Endothelial cell of umbilical vein (primary cell): ENCODE results near the gene KAZN. TPM values are rescaled to one million over a fixed set of nuclear protein-coding genes. Genes with fewer than 3 reads are reported as not detected.

Experiments used
- BruUV-seq: library from RNA; stranded (reverse); fragments of 400-500 nt; replicated peaks from 2 replicates; lab custom pipeline; 2021; lab: Mats Ljungman, UMichigan
- CTCF ChIA-PET: fragments of 300-600, 350-600 bp; sonication (Branson Sonifier 250); formaldehyde crosslinking; loops from one replicate; lab custom pipeline; 2021; ENCODE audit warnings: antibody characterized with exemption, inconsistent platforms; lab: Charles Lee
- POLR2A ChIA-PET: fragments of 300-600, 350-600 bp; sonication (Branson Sonifier 250); formaldehyde crosslinking; loops from one replicate; lab custom pipeline; 2021; ENCODE audit warnings: antibody characterized with exemption, inconsistent platforms; lab: Charles Lee
- DNase-seq: peaks from one replicate; pipeline ENCODE4 v3.0.0-alpha.2; 2011; ENCODE audit warnings: low read depth, low spot score
- FAIRE-seq: peaks from 2 replicates; lab custom pipeline; 2011; peaks lifted over from hg19 to GRCh38; lab: Jason Lieb, UNC
- H2AFZ ChIP-seq: 2 replicates; pipeline ENCODE4 v1.6.0; 2012; ENCODE audit warnings: low read depth, low read length, control low read depth, inconsistent platforms
- H3K27ac ChIP-seq: 2 replicates; pipeline ENCODE4 v1.5.1; 2011; ENCODE audit warnings: low read depth, mild to moderate bottlenecking, control low read depth, low read length, moderate library complexity; ENCODE audit not compliant: insufficient read depth
- H3K27me3 ChIP-seq, 2 experiments: 2 replicates each; pipeline versions ENCODE4 v1.6.0 to v1.6.1; 2011; ENCODE audit warnings: low read length in 2 of 2, mixed read lengths in 1 of 2; ENCODE audit not compliant: control insufficient read depth in 2 of 2, insufficient read depth in 2 of 2
- H3K36me3 ChIP-seq, 2 experiments: 2 replicates in 1 of 2; 3 replicates in 1 of 2; pipeline ENCODE4 v1.5.1; 2011; ENCODE audit warnings: low read length in 2 of 2, mild to moderate bottlenecking in 1 of 2, moderate library complexity in 1 of 2; ENCODE audit not compliant: control insufficient read depth in 2 of 2, insufficient read depth in 2 of 2; ENCODE audit errors: extremely low read depth in 1 of 2
- H3K4me1 ChIP-seq: 3 replicates; pipeline ENCODE4 v1.5.1; 2011; ENCODE audit warnings: mild to moderate bottlenecking, low read length; ENCODE audit not compliant: control insufficient read depth, insufficient read depth; ENCODE audit errors: extremely low read depth
- H3K4me2 ChIP-seq: 2 replicates; pipeline ENCODE4 v1.6.1; 2011; ENCODE audit warnings: low read length, control low read depth, mixed read lengths; ENCODE audit not compliant: insufficient read depth
- H3K4me3 ChIP-seq, 3 experiments: fragments of 200-600 bp in 1 of 3; sonication (generic), shearing (Covaris generic) in 1 of 3; replicated peaks in 1 of 3; 2 replicates each; pipeline ENCODE4 v1.5.1; 2011 to 2016; ENCODE audit warnings: control low read depth in 3 of 3, low read length in 3 of 3, mild to moderate bottlenecking in 2 of 3, inconsistent platforms in 1 of 3, low read depth in 1 of 3, moderate library complexity in 1 of 3; ENCODE audit not compliant: insufficient read depth in 1 of 3
- H3K79me2 ChIP-seq: 2 replicates; pipeline ENCODE4 v1.6.0; 2012; ENCODE audit warnings: low read length, inconsistent platforms; ENCODE audit not compliant: control insufficient read depth, insufficient read depth
- H3K9ac ChIP-seq: replicated peaks from 2 replicates; pipeline ENCODE3; 2011; ENCODE audit warnings: low read length, control low read depth; ENCODE audit not compliant: insufficient read depth; ENCODE audit errors: extremely low read depth
- H3K9me1 ChIP-seq: replicated peaks from 3 replicates; pipeline ENCODE4 v1.6.0; 2011; ENCODE audit warnings: mild to moderate bottlenecking, low read length; ENCODE audit not compliant: control insufficient read depth, insufficient read depth; ENCODE audit errors: extremely low read depth
- H3K9me3 ChIP-seq: replicated peaks from 2 replicates; pipeline ENCODE4 v1.5.1; 2012; ENCODE audit warnings: low read length, inconsistent platforms; ENCODE audit not compliant: control insufficient read depth, insufficient read depth
- H4K20me1 ChIP-seq: replicated peaks from 2 replicates; pipeline ENCODE3; 2011; ENCODE audit warnings: mild to moderate bottlenecking, low read length; ENCODE audit not compliant: control insufficient read depth, insufficient read depth; ENCODE audit errors: extremely low read depth
- CTCF ChIP-seq, 2 donors: IDR thresholded peaks; 1 replicate in 1 of 2; 2 replicates in 1 of 2; pipeline ENCODE4 v1.5.1; 2011; ENCODE audit warnings: low read length in 2 of 2, mild to moderate bottlenecking in 2 of 2, moderate library complexity in 2 of 2, control low read depth in 1 of 2, inconsistent platforms in 1 of 2, low read depth in 1 of 2; ENCODE audit not compliant: insufficient read depth in 1 of 2; ENCODE audit errors: extremely low read depth in 1 of 2
- JUN ChIP-seq: IDR thresholded peaks from 2 replicates; pipeline ENCODE4 v1.6.1; 2011; ENCODE audit warnings: borderline replicate concordance, low read depth; ENCODE audit not compliant: insufficient read length, insufficient read depth
- MAX ChIP-seq: IDR thresholded peaks from 2 replicates; pipeline ENCODE4 v1.6.1; 2011; ENCODE audit not compliant: insufficient read depth, insufficient read length
- MYC ChIP-seq: IDR thresholded peaks from one replicate; pipeline ENCODE4 v1.6.1; 2011; ENCODE audit warnings: mild to moderate bottlenecking, low read depth, low read length
- POLR2A ChIP-seq: IDR thresholded peaks from 2 replicates; pipeline ENCODE4 v1.6.1; 2012; ENCODE audit warnings: low read depth, mild to moderate bottlenecking, control low read depth, low read length
- dilution Hi-C: fragments of 300-500 bp; cut with MboI; formaldehyde crosslinking; loops from one replicate; pipeline ENCODE4 v1.15.0; 2019; ENCODE audit warnings: low sequenced_read_pairs; ENCODE audit not compliant: extremely low pct_ligation_motif_present
- intact Hi-C: fragments of 100-400 bp; cut with micrococcal nuclease; formaldehyde crosslinking; loops from one replicate; pipeline ENCODE4 v1.10.0; 2022
- polyA plus RNA-seq, 4 experiments: library from polyadenylated mRNA; depleted of rRNA in 3 of 4; stranded (reverse) in 3 of 4; unstranded in 1 of 4; fragments of >200 nt; gene quantifications; 2 replicates each; pipeline versions ENCODE4 v1.2.1 to v1.2.3, GENCODE V29; 2011 to 2012; ENCODE audit warnings: missing spikeins in 1 of 4
- total RNA-seq: library from RNA; stranded (reverse); gene quantifications from 2 replicates; pipeline ENCODE4 v1.2.3, GENCODE V29; 2021

Gene KAZN
- total and polyA plus RNA-seq, 2 donors (not counting 3 experiments of a cell fraction or from before 2014, with no cell fraction given) = 1.6 to 5.8 TPM

- H2AFZ ChIP-seq = no peak overlapping the region
- no TSS peak for BruUV-seq
- H3K4me3 ChIP-seq = no peak overlapping the region
- H3K9ac ChIP-seq = no peak overlapping the region
- H3K4me1 ChIP-seq = no peaks in the 10 kb centered on the region
- intact Hi-C loops (no loop called here), dilution Hi-C loops (no loop called here)
- no peaks in the 10 kb centered on the region for H3K36me3 ChIP-seq
- no peak overlapping the region for H3K27ac ChIP-seq
- DNase-seq (no peak), FAIRE-seq (no peak)
- TF ChIP-seq MAX (no peak), POLR2A (no peak), MYC (no peak)
- no peaks in the 10 kb centered on the region for H3K9me1 ChIP-seq
- H3K79me2 ChIP-seq = no peaks in the 10 kb centered on the region
- H3K9me3 ChIP-seq = peaks cover 3% of the 10 kb centered on the region
- H4K20me1 ChIP-seq = no peaks in the 10 kb centered on the region
- H3K27me3 ChIP-seq = no peaks in the 10 kb centered on the region
- ChIA-PET CTCF (no interaction called here), POLR2A (no interaction called here)
- H3K4me2 ChIP-seq = no peak overlapping the region
These were observed 17.2 kb downstream of the KAZN start for GRCh38 chr1:14615549-14616218.

GRCh38 chr1:14616632-14617396 is 18.3 kb downstream of the KAZN start:
- no peak overlapping the region for H3K4me3 ChIP-seq
- intact Hi-C loops (no loop called here), dilution Hi-C loops (no loop called here)
- ChIA-PET POLR2A (no interaction called here), CTCF (no interaction called here)
- BruUV-seq = no TSS peak
- no peaks in the 10 kb centered on the region for H3K27me3 ChIP-seq
- no peaks in the 10 kb centered on the region for H3K4me1 ChIP-seq
- TF ChIP-seq CTCF (IDR thresholded peaks at IDR 0.05; ENCODE audit: extremely low read depth in 1 of 2, insufficient read depth in 1 of 2, low read depth in 1 of 2, low read length in 2 of 2) (no peak), MAX (no peak), JUN (no peak)
- no peak overlapping the region for H2AFZ ChIP-seq
- H3K9me1 ChIP-seq = no peaks in the 10 kb centered on the region
- peaks cover 3% of the 10 kb centered on the region for H3K9me3 ChIP-seq
- no peaks in the 10 kb centered on the region for H4K20me1 ChIP-seq
- H3K9ac ChIP-seq = no peak overlapping the region
- no peak for DNase-seq
- H3K4me2 ChIP-seq = no peak overlapping the region
- FAIRE-seq = no peak
- H3K36me3 ChIP-seq = no peaks in the 10 kb centered on the region
- H3K79me2 ChIP-seq = no peaks in the 10 kb centered on the region
- no peak overlapping the region for H3K27ac ChIP-seq
